GM11168 (cell line): ENCODE measurements around the gene UTP3.
"Not testable (repeated sequence)": the region's sequence is repeated elsewhere in the genome, so short reads cannot be mapped to it uniquely, and the experiment has no call there.

ENCODE experiments used
- in situ Hi-C: fragments of 300-500 bp; cut with MboI; formaldehyde crosslinking; loops from one replicate; pipeline ENCODE4 v1.12.0; 2022; ENCODE audit warnings: low sequenced_read_pairs; ENCODE audit not compliant: unreplicated experiment

The UTP3 gene

GRCh38 chr4:70681704-70682103 lies 6.6 kb upstream of the UTP3 start:
- in situ Hi-C loops = no loop called here

- in situ Hi-C loops = not testable (repeated sequence)
Measured at GRCh38 chr4:70682142-70682541, 6.2 kb upstream of the UTP3 start.

- in situ Hi-C loops = no loop called here
Measured at GRCh38 chr4:70687392-70687791, 940 bp upstream of the UTP3 start.

- in situ Hi-C loops = no loop called here
Measured at GRCh38 chr4:70688795-70689231, 481 bp downstream of the UTP3 start.

- in situ Hi-C loops = loop anchor here (5.0 kb wide), 1 partner anchor 89 kb away; no protein-coding TSS in a partner anchor
Measured at GRCh38 chr4:70691661-70692060, 3.3 kb downstream of the UTP3 start.

GRCh38 chr4:70694633-70695032 lies 6.3 kb downstream of the UTP3 start:
- in situ Hi-C loops = loop anchor here (5.0 kb wide), 1 partner anchor 92 kb away; no protein-coding TSS in a partner anchor

- in situ Hi-C loops = not testable (repeated sequence)
Measured at GRCh38 chr4:70698435-70698834, 10.1 kb downstream of the UTP3 start.

GRCh38 chr4:70700712-70701111 lies 12.4 kb downstream of the UTP3 start:
- in situ Hi-C loops = no loop called here

GRCh38 chr4:70701271-70701670 lies 12.9 kb downstream of the UTP3 start:
- in situ Hi-C loops = no loop called here

- in situ Hi-C loops = not testable (repeated sequence)
Measured at GRCh38 chr4:70702592-70702991, 14.3 kb downstream of the UTP3 start.

GRCh38 chr4:70703619-70704214 lies 15.4 kb downstream of the UTP3 start:
- in situ Hi-C loops = no loop called here

- in situ Hi-C loops = no loop called here
Measured at GRCh38 chr4:70704215-70704930, 16.0 kb downstream of the UTP3 start.

GRCh38 chr4:70704931-70705182 lies 16.5 kb downstream of the UTP3 start:
- in situ Hi-C loops = no loop called here

- in situ Hi-C loops = no loop called here
Measured at GRCh38 chr4:70705183-70706043, 17.1 kb downstream of the UTP3 start.

GRCh38 chr4:70706044-70706461 lies 17.7 kb downstream of the UTP3 start:
- in situ Hi-C loops = no loop called here

GRCh38 chr4:70706516-70706915 lies 18.2 kb downstream of the UTP3 start:
- in situ Hi-C loops = no loop called here

- in situ Hi-C loops = no loop called here
Measured at GRCh38 chr4:70709611-70710205, 21.4 kb downstream of the UTP3 start.

GRCh38 chr4:70711599-70711998 lies 23.3 kb downstream of the UTP3 start:
- in situ Hi-C loops = no loop called here

- in situ Hi-C loops = no loop called here
Measured at GRCh38 chr4:70712150-70712549, 23.8 kb downstream of the UTP3 start.

GRCh38 chr4:70712604-70713452 lies 24.5 kb downstream of the UTP3 start:
- in situ Hi-C loops = no loop called here
